NCI-H2029 treated with DMSO at 0.1 percent for 48 hours (cell line): ENCODE results near the gene SHROOM4.

ENCODE experiments used
- DNase-seq: peaks from one replicate; lab custom pipeline; 2025; lab: John Stamatoyannopoulos, UW

Gene SHROOM4

DNA sequence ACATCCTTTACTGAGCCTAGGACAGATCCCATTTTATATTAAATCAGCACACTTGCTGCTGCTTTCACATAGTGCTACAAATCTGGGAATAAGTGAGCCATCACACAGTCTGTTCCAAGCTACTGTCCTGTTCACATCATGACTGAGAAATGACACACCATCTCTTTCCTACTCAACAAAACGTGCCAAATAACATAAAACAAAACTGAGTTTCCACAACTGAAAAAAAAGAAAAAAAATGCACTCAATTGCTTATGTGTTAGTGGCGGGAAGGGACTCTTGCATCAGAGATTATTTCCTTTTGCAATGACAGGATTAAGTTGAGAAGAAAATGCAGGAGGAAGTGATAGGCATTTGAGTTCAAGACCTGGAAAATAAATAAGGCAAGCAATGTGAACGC, 109.0 kb downstream of the SHROOM4 start:
- DNase-seq, result no peak

DNA sequence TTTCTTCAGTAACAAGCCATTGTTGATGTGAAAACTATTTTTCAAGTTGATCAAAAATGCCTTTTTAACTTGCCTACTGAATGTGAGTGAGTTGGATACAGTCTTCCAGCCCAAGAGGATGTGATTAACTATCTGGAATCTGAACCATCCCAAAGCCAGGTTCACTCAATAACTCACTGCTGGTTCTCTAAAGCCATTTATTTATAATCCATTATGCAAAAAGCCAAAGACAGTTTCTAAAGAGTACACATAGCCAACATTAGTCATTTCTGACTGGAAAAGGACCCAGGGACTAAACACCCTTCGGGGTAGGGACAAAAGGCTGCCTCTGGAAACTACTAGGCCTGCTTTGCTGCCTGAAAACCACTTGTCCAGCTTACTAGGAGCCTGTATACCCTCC, 109.6 kb downstream of the SHROOM4 start:
- DNase-seq, result no peak

DNA sequence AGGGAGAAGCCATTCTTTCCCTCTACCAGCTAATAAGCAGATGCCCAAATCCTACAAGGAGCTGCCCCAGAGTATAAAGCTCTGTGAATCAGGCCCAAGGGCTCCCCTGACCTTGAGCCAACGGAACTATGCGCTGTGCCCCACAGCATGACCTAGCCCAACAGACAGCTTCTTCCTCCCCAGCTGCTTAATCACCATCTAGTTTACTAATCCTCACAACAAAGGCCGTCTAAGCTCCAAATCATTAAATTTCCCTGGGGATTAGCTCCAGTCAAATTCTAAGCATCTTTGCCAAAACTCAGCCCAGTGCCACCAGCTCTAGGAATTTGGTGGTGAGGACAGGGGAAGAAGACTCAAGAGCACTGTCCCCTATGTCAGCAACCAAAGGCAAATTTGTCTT, 113.1 kb downstream of the SHROOM4 start:
- DNase-seq, result no peak

DNA sequence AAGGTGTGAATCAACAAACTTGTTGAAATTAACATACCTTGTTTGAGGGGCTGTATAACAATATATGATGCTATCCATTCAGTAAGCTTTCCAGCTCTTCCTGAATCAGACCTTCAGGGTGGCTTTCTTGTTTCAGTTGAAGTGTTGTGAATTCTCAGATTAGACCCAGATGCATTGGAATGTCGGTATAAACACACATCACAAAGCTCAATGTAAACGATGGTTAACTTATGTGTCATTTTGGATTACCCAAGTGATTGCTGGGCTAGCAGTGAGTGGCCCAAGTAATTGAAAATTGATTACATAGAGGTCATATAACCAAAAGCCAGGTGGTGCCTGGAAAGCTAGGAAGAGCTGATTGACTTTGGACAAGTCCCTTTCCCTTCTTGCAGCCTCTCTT, 115.0 kb downstream of the SHROOM4 start:
- DNase-seq, result no peak

DNA sequence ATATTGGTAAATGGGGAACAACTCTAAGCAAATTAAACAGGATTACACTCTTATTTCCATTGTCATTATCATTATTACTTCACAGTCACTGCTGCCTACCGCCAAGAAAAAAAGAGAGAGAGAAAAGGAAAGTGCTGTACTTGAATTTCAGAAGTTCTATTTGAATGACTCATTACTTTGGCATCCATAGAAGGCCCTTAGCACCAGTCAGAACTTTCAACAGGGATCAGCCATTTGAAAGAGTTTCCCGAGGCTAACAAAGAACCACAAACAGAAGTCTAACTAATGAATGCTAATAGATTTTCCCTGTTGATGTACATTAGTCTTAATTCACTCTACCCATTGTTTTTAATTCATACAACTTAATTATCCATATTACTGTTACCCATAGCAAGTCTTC, 116.3 kb downstream of the SHROOM4 start:
- DNase-seq, result no peak

DNA sequence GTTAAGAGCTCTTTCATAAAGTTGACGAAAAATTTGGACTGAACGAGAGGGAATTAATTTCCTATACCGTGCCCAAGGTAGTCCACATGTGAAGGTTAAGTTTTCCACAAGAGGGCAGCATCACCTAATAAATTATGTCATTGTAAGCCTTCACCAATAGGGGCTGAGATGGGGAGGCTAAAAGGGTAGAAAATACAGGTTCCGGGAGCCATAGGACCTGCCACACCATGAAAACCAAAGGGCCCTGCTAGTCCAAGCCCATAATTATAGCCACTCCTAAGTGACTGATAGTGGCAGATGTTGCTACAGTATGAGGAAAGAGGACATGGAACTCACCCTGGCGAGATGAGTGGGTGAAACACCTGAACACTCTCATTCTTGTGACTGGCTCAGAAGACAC, 122.2 kb downstream of the SHROOM4 start:
- DNase-seq, result peak; percentile 2

DNA sequence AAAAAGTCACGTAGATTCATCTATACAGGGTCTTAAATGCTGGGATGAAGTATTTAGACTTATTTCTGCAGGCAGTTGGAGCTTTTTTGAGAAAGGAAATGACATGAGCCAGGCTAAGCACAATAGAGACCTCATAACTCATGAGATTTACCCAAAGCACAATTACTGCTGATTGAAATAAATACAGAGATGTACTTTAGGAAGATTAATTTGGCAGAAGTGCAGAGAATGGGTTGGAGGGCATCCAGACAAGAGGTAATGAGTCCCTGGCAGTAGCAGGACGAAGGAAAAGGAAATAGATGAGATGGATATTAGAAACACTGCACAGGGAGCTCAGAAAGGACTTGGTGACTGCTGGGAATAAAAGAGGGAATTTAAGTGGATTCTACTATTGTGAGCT, 129.1 kb downstream of the SHROOM4 start:
- no peak for DNase-seq

DNA sequence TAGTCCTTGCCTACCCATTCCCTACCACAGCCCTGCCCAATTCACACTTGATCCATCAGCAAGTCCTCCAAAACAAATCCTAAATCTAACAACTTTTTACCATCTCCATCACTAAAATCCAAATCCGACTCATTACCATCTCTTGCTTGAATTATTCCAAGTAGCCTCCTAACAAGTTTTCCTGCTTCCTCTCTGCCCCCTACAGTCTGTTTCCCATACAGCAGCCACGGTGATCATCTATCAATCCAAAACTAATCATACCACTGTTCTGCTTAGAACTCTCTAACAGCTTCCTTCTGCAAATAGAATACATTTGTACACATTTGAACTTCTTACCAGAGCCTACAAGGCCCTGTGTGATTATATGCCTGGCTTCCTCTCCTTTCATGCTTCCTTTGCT, 133.0 kb downstream of the SHROOM4 start:
- DNase-seq, result no peak

DNA sequence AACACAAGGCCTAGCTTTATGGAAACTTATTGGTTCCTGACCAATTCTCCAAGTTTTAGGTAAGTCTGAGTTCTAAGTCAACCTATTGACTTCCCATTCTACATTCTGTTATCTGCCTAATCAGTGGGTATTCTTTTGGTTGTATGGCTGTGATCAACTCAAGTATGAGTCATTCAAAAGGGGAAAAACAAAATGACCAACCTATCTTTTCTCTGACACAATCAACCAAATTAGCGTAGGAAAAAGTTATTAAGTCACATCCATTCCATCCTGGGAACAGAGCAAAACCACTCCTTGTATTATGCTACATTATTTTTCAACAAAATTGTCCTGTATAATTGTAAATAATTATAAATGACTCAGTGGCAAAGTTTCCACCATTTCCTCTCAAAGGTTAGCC, 136.2 kb downstream of the SHROOM4 start:
- DNase-seq, result no peak

DNA sequence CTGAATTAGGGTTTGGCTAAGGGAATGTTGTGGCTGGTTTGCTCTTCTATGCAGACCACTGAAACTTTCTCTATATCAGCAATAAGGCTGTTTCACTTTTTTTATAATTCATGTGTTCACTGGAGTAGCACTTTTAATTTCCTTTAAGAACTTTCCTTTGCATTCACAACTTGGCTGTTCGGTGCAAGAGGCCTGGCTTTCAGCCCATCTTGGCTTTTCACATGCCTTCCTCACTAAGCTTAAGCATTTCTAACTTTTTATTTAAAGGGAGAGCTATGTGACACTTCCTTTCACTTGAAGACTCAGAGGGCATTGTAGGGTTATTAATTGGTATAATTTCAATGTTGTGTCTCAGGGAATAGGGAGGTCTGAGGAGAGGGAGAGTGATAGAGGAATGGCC, 142.3 kb downstream of the SHROOM4 start:
- no peak for DNase-seq

DNA sequence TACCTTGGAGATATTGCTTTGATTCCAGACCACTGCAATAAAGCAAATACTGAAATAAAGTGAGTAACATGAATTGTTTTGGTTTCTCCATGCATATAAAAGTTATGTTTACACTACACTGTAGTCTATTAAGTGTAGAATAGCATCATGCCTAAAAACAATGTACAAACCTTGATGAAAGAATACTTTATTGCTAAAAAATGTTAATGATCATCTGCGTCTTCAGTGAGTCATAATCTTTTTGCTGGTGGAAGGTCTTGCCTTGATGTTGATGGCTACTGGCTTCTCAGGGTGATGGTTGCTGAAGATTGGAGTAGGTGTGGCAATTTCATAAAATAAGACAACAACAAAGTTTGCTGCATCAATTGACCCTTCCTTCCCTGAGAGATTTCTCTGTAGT, 145.1 kb downstream of the SHROOM4 start:
- DNase-seq, result no peak

DNA sequence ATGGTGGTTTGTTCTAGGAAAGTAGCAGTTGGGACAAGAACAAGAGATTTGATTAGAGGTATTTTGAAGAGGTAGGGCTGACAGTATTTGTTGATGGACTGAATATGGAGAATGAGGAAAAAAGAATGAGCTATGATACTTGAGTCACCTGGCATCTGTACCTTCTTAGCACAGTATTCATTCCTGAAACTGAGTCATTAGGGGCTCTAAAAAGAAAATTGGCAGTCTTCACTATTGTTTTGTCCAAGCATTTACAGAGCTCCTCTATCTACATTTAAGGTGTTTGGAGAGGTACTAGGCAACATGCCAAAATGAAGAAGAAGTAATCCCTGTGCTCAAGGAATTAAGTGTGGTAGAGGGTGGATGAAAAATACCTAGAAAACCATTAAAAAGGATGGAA, 165.8 kb downstream of the SHROOM4 start:
- no peak for DNase-seq

DNA sequence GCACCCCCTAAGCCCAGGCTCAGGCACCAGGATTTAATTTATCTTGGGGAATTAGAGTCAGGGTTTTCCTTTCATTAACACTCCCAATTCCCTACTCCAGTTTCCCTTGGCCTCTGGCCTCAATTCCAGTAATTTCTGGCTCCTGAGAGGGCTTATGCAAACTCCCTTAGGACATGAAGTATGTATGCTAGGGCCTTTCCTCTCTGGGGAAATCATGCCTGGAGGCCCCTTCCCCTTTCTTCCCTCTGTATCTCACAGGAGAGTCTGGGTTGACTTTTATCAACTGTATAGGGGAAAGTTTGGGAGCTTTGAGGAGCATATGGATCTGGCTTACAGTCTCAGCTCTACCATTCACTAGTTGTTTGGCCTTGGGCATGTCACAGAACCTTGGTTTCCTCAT, 169.5 kb downstream of the SHROOM4 start:
- DNase-seq, result no peak

DNA sequence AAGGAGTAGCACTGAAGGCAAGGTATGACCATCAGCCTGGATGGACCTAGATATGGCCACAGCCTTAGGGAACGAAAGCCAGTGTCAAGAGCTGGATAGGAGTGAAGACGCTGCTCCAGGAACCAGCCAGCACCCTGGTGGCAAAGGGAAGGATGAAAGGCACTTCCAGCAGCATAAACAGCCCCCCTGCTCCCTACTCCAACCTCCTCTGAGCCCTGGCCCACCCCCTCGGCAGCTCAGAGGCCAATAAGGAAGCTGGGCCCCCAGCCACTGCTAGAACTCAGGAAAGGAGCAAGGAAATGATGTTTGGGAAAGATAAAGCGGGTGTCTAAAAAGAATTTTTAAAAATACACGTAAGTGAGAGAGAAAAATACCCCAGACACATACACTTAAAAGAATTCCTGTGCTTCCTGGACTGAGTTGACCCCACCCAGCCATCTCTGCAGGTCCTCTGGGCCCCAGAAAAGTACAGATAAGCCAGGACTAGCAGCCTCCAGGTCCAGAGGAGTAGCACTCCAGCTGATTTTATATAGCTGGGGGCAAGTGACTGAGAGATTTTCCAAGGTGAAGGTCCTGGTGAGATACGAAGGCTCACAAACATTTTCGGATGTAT, 170.4 kb downstream of the SHROOM4 start:
- DNase-seq, result no peak

DNA sequence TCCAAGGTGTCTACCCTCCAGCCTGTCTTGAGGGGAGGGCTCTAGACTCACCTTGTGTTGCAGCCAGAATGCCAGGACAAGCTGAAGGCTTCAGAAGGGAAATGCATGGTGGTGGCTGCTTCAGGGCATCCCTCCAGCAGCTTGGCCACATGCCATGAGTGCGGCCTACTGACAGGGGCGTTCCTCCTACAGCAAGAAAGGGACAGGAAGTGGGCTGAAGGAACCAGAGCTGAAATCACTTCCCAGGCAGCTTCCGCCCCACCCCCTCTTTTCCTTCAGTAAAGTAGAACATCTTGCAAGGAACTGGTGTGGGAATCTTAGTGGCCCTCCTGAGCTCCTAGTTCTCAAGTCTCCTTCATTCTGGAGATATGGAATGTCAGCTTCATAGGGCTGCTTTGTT, 175.9 kb downstream of the SHROOM4 start:
- no peak for DNase-seq

DNA sequence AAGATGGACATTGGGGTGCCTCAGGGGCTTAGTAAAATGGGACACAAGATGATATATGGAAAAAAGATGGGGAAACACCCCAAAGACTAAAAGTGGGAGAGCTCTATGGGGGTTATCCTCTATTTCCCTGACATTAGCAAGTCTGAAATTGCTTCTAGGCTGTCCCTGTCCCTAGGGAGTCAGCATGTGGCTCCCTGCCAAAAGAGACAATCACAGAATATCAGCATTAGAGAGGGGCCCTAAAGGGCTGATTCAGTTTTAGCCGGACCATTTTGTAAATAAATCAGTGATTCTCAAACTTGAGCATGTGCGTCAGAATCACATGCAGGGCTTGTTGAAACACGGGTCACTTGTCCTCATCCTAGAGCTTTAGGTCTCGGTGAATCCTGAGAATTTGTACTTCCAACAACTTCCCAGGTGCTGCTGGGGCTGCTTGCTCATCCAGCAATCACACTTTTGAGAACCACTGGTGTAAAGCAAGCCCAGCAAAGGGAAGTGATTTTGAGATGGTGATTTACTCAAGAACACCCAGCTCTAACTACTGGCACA, 178.1 kb downstream of the SHROOM4 start:
- no peak for DNase-seq

DNA sequence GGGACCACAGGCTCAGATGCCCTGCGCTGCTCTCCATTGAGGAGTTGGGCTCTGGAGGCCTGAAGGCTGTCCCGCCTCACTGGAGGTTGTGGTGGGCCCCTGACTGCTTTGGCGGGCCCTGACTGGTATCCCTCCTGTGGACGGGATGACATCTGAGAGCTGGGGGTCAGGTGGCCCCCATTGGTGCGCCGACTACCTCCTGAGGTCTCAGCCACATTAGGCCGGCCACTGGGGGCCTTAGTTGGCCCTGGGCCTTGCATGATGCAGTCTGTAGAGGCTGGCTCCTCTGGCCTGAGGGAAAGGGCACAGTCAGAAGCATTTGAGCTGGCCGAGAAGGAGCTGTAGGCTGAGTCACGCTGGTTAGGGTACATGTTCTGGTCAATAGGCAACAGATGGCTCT, 178.8 kb downstream of the SHROOM4 start:
- DNase-seq, result no peak

DNA sequence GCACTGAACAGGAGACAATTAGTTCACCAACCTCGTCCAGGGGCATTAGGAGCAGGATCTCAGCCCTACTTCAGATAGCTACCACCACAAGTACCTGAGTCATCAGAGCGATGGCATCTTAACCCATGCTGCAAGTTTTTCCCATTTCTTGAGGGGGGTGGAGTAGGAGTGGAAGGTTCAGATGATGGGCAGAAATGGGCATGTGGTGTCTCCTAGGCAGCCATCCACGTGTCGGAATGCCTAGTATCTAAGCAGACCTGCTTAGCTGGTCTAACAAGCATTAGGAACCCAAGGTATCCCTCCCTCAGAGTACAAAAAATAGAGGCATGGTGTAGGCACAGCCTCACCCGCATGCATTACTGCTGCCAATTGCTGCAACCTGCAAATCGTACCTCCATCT, 184.2 kb downstream of the SHROOM4 start:
- no peak for DNase-seq

DNA sequence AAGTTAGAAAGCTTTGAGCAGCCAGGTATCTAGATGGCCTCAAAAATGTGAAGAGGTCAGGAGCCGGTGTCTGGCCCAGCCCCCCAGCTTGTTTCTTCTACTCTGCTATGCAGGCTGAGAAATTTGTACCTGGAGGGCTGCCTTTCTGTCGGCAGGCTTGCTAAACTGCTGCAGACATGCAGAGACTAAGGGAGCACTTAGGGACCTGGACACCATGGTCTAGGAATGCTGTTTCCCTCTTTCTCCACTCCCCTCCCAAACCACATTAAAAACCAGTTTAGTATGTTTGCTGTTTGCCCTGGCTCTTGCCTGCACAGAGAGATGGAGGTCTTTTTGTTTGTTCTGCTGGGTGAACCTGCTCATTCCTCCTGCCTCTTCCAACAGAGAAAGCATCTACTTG, 186.3 kb downstream of the SHROOM4 start:
- DNase-seq, result no peak

DNA sequence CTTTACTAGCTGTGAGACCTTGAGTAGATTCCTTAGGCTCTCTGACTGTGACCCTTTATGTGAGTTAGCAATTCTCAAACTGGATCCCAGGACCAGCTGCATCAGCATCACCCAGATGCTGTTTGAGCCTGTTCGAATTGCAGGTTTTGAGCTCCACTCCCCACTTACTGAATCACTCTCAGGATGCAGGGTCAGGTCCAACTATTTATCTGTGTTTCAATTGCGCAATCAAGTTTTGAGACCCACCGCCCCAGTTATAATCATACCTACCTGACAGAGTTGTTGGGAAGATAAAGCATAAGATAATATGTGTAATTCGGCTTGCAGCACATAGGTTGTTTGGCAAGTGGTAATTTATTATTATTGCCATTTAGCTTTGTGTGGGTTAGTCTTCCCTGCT, 187.6 kb downstream of the SHROOM4 start:
- no peak for DNase-seq

DNA sequence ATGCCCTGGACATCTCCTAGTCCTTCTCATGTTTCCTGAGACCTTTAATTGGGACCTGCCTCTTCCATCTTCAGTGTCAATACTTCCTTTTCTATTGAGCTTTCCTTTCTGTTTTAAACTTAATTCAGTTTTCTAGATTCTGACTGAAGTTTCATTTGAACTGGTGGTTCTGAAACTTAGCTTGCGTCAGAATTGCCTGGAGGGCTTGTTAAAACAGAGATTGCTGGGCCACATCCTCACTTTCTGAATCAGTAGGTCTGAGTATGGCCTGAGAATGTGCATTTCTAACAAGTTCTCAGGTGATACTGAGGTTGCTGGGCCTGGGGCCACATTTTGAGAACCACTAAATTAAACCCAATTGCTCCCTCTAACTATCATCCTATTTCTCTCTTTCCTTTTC, 191.2 kb downstream of the SHROOM4 start:
- no peak for DNase-seq

DNA sequence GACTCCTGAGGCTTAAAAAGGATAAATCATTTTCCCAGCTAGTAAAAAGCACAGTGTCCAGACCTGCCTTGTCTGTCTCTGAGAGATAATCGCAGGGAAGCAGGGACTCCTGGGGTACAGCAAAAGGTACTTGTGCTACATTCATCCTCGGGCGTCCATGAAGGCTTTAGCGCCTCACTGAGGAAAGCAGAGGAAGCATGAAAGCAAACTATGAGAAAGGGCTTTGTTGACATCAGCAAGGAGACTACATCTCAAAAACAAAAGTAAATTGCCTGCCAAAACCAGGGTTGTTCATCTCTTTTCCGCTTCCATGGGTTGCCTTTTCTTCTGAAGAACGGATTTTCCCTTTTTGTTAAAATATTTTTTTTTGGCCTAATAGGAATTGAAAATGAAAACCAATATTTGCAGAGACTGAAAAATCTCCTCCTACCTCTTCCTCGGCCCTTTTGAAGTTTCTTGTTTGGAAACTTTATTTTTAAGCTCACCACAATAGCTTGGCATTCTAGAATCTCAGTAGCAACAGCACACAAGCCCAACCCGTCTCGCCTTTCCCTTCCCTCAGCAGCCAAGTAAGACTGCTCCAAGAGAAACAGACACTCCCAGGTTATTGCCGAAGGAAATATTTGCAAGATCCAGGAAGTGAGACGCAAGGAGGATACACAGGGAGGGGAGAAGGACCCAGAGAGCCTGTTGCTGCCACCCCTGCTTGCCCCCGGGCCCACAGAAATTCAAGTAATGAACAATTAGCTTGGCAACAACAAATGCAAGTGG, 195.0 kb downstream of the SHROOM4 start:
- DNase-seq, result no peak

DNA sequence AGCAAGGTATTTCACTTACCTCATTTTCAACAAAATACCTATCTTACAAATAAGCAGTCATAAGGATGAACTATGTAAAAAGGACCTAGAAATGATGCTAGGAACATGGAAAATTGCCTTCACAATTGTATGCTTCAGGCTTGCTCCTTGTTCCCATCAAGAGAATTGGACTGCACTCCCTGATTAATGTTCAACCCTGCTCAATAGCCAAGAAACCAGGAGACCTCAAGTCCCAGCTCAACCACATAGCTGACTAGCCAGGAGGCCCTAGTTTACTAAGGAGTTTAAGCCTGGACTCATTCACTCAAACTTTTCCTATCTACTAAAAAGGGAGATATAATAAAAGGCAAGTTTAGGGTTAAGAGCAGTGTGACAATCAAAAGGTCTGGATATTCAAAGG, 196.8 kb downstream of the SHROOM4 start:
- DNase-seq, result no peak
